Activated T-helper 2 cell treated with anti-CD3 and anti-CD28 coated beads, Interferon-gamma antibody, Interleukin-2, Interleukin-4, amounts not matched to agents 10 μg/mL and 5 μg/mL and 100 μg/mL, durations not matched to agents 14 hours and 24 hours and 36 hours (primary cell): ENCODE measurements around the gene RNF213. TPM values are rescaled to one million over a fixed set of nuclear protein-coding genes. Genes with fewer than 3 reads are reported as not detected.
"Not testable (repeated sequence)": the region's sequence is repeated elsewhere in the genome, so short reads cannot be mapped to it uniquely, and the experiment has no call there.

ENCODE experiments used
- DNase-seq: peaks from one replicate; pipeline ENCODE4 v3.0.0; 2021; ENCODE audit warnings: low spot score
- H3K27ac Mint-ChIP-seq: one replicate; pipeline ENCODE4 v1.8.0; 2021; ENCODE audit warnings: mixed read lengths
- H3K27me3 Mint-ChIP-seq: one replicate; pipeline ENCODE4 v1.8.0; 2021; ENCODE audit warnings: low read depth, mixed read lengths
- H3K36me3 Mint-ChIP-seq: one replicate; pipeline ENCODE4 v1.8.0; 2021; ENCODE audit warnings: low read depth, mixed read lengths
- H3K4me1 Mint-ChIP-seq: one replicate; pipeline ENCODE4 v1.8.0; 2021; ENCODE audit warnings: low read depth, mixed read lengths
- H3K4me3 Mint-ChIP-seq: one replicate; pipeline ENCODE4 v1.8.0; 2021; ENCODE audit warnings: low read depth, mild to moderate bottlenecking, moderate library complexity, mixed read lengths
- H3K9me3 Mint-ChIP-seq: one replicate; pipeline ENCODE4 v1.8.0; 2021; ENCODE audit warnings: mixed read lengths
- intact Hi-C: fragments of 100-400 bp; cut with micrococcal nuclease; formaldehyde crosslinking; loops from one replicate; pipeline ENCODE4 v1.15.1; 2023
- total RNA-seq: library from RNA; stranded (reverse); gene quantifications from 2 replicates; pipeline ENCODE4 v1.2.3, GENCODE V29; 2022

Gene RNF213
- total RNA-seq, 1 donor from 2014 or later: 297 TPM

DNA sequence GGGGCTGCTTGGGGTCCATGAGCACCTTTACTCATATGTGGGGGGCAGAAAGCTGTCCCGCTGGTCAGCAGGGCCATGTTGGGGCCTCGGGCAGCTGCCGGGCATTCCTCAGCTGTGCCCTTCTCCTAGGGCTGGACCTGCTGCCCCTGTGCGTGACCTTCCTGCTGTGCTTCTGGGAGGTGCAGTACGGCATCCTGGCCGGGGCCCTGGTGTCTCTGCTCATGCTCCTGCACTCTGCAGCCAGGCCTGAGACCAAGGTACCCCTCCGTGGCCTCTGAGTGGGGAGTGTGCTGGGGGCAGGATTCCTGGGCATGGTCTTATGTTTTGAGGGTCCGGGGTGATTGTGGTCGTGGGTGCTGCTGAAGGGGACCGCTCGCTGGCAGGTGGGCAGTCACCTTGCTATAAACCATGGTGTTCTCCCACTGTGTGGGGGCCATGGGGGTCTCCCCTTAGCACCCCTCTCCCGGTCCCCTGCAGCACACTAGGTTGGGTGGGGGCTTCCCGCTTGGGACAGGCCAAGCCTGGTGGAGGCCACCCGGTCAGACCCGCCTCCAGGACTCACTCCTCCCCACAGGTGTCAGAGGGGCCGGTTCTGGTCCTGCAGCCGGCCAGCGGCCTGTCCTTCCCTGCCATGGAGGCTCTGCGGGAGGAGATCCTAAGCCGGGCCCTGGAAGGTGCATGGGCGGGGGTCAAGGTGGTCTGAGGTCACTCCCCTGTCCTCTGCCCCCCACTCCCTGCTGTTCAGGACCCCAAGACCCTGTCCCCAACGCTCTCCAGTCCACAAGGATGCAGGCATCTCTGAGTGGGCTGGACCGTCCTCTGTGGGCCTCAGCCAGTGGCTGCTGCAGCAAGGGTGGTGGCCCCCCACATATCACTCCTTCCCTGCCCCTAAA is 12.4 kb upstream of the RNF213 start:
- no peak overlapping the region for H3K4me3 Mint-ChIP-seq
- peaks cover 13% of the 10 kb centered on the region for H3K4me1 Mint-ChIP-seq
- H3K27me3 Mint-ChIP-seq: no peaks in the 10 kb centered on the region
- no peak overlapping the region for H3K27ac Mint-ChIP-seq
- intact Hi-C loops: no loop called here
- H3K9me3 Mint-ChIP-seq: no peaks in the 10 kb centered on the region
- no peak for DNase-seq
- no peaks in the 10 kb centered on the region for H3K36me3 Mint-ChIP-seq

DNA sequence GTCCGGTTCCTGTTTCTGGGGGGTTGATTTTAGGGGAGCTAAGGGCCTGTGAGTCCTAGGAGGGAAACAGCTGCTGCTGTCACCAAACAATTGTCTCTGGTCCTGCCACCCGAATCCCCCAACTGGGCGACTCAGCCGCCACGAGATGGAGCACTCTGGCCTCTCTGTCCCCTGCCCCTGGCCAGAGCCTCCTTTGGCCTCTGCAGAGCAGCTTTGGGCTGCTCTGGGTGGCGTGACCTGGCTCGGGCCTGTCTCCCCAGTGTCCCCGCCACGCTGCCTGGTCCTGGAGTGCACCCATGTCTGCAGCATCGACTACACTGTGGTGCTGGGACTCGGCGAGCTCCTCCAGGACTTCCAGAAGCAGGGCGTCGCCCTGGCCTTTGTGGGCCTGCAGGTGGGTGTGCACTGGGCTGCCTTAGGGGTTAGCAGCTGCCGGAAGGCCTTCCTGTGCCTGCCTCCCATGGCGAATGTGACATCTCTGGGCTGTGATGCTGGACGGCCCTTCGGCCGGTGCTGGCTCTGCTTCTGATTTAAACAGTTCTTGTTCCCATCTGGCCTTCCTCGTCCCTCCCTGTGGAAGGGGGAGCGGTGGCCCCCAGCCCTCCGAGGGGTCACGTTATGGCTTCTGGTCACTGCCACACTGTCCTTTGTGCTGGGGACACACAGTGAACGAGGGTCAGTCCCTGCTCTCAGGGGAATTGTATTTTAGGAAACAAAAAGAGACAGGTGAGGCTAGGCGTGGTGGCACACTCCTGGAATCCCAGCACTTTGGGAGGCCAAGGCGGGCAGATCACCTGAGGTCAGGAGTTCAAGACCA is 11.6 kb upstream of the RNF213 start:
- peaks cover 21% of the 10 kb centered on the region for H3K4me1 Mint-ChIP-seq
- H3K4me3 Mint-ChIP-seq: no peak overlapping the region
- no peak for DNase-seq
- no peak overlapping the region for H3K27ac Mint-ChIP-seq
- no peaks in the 10 kb centered on the region for H3K36me3 Mint-ChIP-seq
- intact Hi-C loops: no loop called here
- no peaks in the 10 kb centered on the region for H3K27me3 Mint-ChIP-seq
- H3K9me3 Mint-ChIP-seq: no peaks in the 10 kb centered on the region

DNA sequence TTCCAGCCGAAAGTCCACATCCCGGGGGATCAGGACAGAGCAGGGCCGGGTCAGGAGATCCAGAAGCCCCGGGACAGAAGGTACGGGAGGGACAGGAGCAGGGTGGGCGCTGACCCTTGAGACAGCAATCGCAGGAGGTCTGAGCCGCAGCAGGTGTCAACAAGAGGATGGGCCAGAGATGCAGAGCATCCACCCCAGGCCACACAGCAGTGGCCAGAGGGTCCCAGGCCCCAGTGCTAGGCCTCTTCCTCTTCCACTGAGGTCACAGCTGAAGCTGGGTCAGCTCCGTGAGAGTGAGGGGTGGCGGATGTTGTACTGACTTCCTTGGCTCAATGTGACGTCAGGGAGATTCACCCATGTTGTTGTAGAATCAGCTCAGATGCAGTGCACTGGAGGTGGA is 8.7 kb upstream of the RNF213 start:
- intact Hi-C loops: no loop called here
- H3K27me3 Mint-ChIP-seq: no peaks in the 10 kb centered on the region
- peak overlapping the region; percentile 15 for H3K27ac Mint-ChIP-seq
- H3K4me3 Mint-ChIP-seq: no peak overlapping the region
- no peaks in the 10 kb centered on the region for H3K36me3 Mint-ChIP-seq
- H3K9me3 Mint-ChIP-seq: no peaks in the 10 kb centered on the region
- DNase-seq: no peak
- H3K4me1 Mint-ChIP-seq: peaks cover 40% of the 10 kb centered on the region

DNA sequence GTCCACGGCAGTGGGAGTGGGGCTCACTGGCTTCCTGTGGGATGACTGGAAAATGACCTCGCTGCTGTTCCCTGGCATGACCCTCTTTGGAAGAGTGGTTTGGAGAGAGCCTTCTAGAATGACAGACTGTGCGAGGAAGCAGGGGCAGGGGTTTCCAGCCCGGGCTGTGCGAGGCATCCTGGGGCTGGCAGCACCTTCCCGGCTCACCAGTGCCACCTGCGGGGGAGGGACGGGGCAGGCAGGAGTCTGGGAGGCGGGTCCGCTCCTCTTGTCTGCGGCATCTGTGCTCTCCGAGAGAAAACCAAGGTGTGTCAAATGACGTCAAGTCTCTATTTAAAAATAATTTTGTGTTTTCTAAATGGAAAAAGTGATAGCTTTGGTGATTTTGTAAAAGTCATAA is 7.8 kb upstream of the RNF213 start:
- H3K4me3 Mint-ChIP-seq: no peak overlapping the region
- peak overlapping the region; percentile 75 for H3K27ac Mint-ChIP-seq
- peaks cover 47% of the 10 kb centered on the region for H3K4me1 Mint-ChIP-seq
- no peaks in the 10 kb centered on the region for H3K27me3 Mint-ChIP-seq
- intact Hi-C loops: loop anchor here (1.0 kb wide), 1 partner anchor 57 kb away; no protein-coding TSS in a partner anchor
- DNase-seq: peak; percentile 85
- H3K9me3 Mint-ChIP-seq: no peaks in the 10 kb centered on the region
- H3K36me3 Mint-ChIP-seq: no peaks in the 10 kb centered on the region

DNA sequence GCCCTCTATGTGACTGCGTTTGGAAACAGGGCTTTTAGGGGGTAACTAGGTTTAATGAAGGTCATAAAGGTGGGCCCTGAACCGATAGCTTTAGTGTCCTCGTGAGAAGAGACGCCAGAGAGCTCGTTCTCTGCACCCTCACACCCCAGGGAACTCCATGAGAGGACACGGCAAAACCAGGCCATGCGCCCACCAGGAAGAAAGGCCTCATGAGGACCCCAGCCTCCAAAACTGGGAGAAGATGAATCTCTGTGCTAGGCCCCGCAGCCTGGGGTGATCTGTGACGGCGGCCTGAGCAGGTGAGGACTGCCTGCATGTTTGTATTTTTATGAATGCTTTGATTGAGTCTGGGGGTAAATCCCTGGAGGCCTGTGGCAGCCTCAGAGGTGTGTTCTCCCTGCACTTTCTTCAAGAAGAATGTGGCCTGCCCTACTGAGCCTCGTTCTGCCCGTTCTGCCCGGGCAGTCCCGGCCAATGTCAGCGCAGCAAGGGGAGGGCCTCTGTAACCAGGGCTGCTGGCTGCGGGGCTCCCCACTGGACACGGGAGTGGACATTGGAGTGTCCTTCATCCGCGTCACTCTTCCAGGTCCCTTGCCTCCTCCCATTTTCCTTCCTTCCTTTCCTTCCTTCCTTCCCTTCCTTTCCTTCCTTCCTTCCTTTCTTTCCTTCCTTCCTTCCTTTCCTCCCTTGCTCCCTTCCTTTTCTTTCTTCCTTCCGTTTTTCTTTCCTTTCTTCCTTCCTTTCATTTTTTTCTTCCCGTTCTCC is 6.8 kb upstream of the RNF213 start:
- Mint-ChIP-seq H3K27me3 (no peaks in the 10 kb centered on the region), H3K36me3 (peaks cover under 1% of the 10 kb centered on the region), H3K4me1 (peaks cover 56% of the 10 kb centered on the region), H3K27ac (peak overlapping the region; percentile 91), H3K4me3 (peak overlapping the region; percentile 37), H3K9me3 (no peaks in the 10 kb centered on the region)
- no peak for DNase-seq
- intact Hi-C loops: loop anchor here (1.0 to 2.0 kb wide), 3 partner anchors 35 to 107 kb away; partner anchors contain the start of gene EIF4A3

DNA sequence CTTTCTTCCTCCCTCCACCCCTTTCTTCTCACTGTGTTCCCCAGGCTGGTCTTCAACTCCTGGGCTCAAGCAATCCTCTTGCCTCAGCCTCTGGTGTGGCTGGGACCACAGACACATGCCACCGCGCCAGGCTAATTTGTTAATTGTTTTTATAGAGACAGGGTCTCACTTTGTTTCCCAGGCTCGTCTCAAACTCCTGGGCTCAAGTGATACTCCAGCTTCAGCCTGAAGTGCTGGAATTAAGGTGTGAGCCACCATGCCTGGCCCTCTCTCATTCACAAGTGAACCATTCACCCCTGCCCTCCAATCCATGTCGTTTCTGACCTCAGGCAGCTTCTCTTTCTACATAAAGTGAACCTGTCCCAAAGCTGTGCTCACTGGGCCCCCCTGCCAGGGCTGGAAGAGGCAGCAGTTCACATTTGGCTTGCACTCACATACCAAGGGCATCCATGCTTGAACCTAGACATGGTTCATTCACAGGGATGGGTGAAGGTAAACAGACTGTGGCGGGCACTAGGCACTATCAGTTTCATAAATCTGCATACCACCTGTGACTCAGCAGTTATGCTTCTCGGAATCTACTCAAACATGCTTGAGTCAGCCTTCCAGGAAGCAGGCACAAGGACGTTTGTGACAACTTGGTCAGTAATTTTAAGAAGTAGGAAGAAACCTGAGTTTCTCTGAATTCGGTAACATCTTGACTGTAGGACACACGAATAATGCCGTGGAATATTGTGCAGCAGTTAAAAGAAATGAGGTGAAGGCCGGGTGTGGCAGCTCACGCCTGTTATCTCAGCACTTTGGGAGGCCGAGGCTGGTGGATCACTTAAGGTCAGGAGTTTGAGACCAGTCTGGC is 6.0 kb upstream of the RNF213 start:
- intact Hi-C loops: loop anchor here (2.0 kb wide), 2 partner anchors 36 to 108 kb away; partner anchors contain the start of gene EIF4A3
- no peaks in the 10 kb centered on the region for H3K9me3 Mint-ChIP-seq
- H3K4me3 Mint-ChIP-seq: peak overlapping the region; percentile 54
- peaks cover 63% of the 10 kb centered on the region for H3K4me1 Mint-ChIP-seq
- no peaks in the 10 kb centered on the region for H3K27me3 Mint-ChIP-seq
- peak overlapping the region; percentile 91 for H3K27ac Mint-ChIP-seq
- H3K36me3 Mint-ChIP-seq: peaks cover 3% of the 10 kb centered on the region
- DNase-seq: peak; percentile 67

DNA sequence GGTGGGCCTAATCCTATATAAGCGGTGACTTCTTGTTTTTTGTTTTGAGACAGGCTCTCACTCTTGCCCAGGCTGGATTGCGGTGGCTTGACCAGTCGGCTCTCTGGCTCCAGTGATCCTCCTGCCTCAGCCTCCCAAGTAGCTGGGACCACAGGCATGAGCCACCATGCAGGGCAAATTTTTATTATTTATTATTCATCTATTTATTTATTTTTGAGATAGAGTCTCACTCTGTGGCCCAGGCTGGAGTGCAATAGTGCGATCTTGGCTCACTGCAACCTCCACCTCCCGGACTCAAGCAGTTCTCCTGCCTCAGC is 4.7 kb upstream of the RNF213 start:
- peaks cover 66% of the 10 kb centered on the region for H3K4me1 Mint-ChIP-seq
- no peaks in the 10 kb centered on the region for H3K27me3 Mint-ChIP-seq
- H3K27ac Mint-ChIP-seq: peak overlapping the region; percentile 91
- intact Hi-C loops: no loop called here
- DNase-seq: no peak
- H3K4me3 Mint-ChIP-seq: no peak overlapping the region
- no peaks in the 10 kb centered on the region for H3K9me3 Mint-ChIP-seq
- H3K36me3 Mint-ChIP-seq: peaks cover 3% of the 10 kb centered on the region

DNA sequence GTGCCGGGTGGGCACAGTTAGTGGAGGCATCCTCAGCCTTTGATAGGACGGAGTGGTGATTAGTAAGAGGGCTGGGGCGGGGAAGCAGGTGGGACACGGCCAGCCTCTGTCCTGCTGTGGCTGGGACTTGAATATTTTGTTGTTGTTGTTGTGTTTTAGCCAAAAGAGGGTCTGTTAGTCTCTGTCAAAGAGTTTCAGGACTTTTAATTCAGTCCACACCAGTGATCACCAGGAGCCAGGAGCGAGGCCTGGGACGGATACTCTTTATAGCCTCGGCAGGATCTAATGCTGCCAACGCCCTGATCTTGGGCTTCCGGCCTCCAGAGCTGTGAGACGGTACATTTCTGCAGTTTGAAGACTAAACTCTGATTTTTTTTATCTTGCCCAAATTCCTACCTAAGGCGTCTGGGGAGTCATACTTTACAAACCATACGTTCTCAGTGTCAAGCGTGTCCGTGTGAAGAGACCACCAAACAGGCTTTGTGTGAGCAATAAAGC is 2.9 kb upstream of the RNF213 start:
- no peak for DNase-seq
- peak overlapping the region; percentile 92 for H3K4me3 Mint-ChIP-seq
- H3K9me3 Mint-ChIP-seq: no peaks in the 10 kb centered on the region
- peaks cover 72% of the 10 kb centered on the region for H3K4me1 Mint-ChIP-seq
- H3K27ac Mint-ChIP-seq: peak overlapping the region; percentile 99
- intact Hi-C loops: no loop called here
- H3K36me3 Mint-ChIP-seq: peaks cover 3% of the 10 kb centered on the region
- H3K27me3 Mint-ChIP-seq: no peaks in the 10 kb centered on the region

DNA sequence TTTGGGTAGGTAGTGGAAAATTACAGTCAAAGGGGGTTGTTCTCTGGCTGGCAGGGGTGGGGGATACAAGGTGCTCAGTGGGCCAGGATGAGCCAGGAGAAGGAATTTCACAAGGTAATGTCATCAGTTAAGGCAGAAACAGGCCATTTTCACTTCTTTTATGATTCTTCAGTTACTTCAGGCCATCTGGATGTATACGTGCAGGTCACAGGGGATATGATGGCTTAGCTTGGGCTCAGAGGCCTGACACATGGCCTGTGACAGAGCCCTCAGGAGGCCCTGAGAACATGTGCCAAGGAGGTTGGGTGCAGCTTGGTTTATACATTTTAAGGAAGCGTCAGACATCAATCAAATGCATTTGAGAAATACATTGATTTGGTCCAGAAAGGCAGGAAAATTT is 2.4 kb upstream of the RNF213 start:
- peak overlapping the region; percentile 92 for H3K4me3 Mint-ChIP-seq
- H3K27ac Mint-ChIP-seq: peak overlapping the region; percentile 99
- H3K9me3 Mint-ChIP-seq, H3K36me3 Mint-ChIP-seq, DNase-seq, H3K27me3 Mint-ChIP-seq, intact Hi-C loops: not testable (repeated sequence)
- H3K4me1 Mint-ChIP-seq: peaks cover 66% of the 10 kb centered on the region

DNA sequence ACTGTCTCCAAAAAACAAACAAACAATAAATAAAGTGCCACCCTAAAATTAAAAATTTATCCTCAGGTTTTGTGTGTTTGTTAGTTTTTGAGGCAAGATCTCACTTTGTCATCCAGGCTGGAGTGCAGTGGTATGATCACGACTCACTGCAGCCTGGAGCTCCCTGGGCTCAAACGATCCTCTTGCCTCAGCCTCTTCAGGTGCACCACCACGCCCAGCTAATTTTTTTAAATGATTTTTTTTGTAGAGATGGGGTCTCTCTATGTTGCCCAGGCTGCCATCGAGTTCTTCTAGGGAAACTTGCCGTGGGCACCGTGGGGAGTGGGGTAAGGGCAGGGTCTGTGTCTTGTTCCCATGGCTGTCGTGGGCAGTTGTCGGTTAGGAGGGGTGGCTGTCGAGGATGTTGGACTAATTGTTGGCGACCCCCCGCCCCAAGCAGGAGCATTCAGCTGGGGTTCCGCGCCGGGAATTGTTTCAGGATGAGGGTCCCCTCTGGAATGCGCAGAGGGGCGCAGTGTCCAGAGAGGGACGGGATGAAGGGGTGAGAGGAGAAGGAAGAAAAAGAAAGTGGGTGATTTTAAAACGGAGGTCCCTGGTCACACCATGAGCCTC is 1.1 kb upstream of the RNF213 start:
- intact Hi-C loops: loop anchor here (5.0 kb wide), 1 partner anchor 157 kb away; the partner anchor contains the start of gene GAA
- H3K27me3 Mint-ChIP-seq: no peaks in the 10 kb centered on the region
- peak overlapping the region; percentile 92 for H3K4me3 Mint-ChIP-seq
- H3K4me1 Mint-ChIP-seq: peaks cover 57% of the 10 kb centered on the region
- no peaks in the 10 kb centered on the region for H3K9me3 Mint-ChIP-seq
- H3K27ac Mint-ChIP-seq: peak overlapping the region; percentile 99
- peaks cover 15% of the 10 kb centered on the region for H3K36me3 Mint-ChIP-seq
- DNase-seq: no peak

DNA sequence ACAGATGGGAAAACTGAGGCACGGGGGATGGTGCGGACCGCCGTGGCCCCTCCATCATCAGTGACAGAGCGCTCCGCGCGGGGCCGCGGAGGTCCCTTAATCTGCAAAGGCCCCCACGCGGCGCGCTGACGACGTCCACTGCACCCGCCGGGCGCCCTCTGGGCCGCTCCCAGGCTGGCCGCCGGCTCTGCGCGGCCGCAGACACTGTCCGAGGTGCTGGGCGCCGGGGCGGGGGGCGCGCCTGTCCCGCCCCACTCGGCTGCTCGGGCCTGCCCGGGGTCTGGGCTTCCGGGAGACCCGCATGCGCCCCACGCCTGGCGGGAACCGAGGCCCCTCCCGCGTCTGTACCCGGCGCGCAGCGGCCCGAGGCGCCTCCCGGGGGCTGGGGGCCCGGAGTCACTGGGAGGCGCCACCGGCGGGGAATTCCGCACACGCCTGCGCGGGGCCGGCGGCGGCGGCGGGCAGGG is 550 bp upstream of the RNF213 start:
- H3K36me3 Mint-ChIP-seq: peaks cover 20% of the 10 kb centered on the region
- intact Hi-C loops: loop anchor here (5.0 kb wide), 1 partner anchor 158 kb away; the partner anchor contains the start of gene GAA
- H3K27me3 Mint-ChIP-seq: no peaks in the 10 kb centered on the region
- peaks cover 55% of the 10 kb centered on the region for H3K4me1 Mint-ChIP-seq
- no peaks in the 10 kb centered on the region for H3K9me3 Mint-ChIP-seq
- peak; percentile 77 for DNase-seq
- H3K27ac Mint-ChIP-seq: peak overlapping the region; percentile 99
- H3K4me3 Mint-ChIP-seq: peak overlapping the region; percentile 92
